Esophagus muscularis mucosa (tissue), 4 donors: Measurements from ENCODE around the gene HSPB8.

Experiments
- EP300 ChIP-seq: sonication (generic); formaldehyde crosslinking; IDR thresholded peaks from one replicate; pipeline ENCODE4 v1.6.1; 2017; ENCODE audit warnings: antibody characterized with exemption
- POLR2A ChIP-seq: fragments of 450-650 bp; IDR thresholded peaks from one replicate; pipeline ENCODE4 v1.6.1; 2017; ENCODE audit warnings: antibody characterized with exemption, moderate library complexity, mild to moderate bottlenecking, low read depth
- POLR2AphosphoS5 ChIP-seq, 2 donors: sonication (generic); formaldehyde crosslinking; IDR thresholded peaks; one replicate each; pipeline ENCODE4 v1.6.1; 2017; ENCODE audit warnings: antibody characterized with exemption in 2 of 2
- TF ChIP-seq, protein P1 (sequence below), 3 experiments: fragments of 200-600 bp in 2 of 3; fragments of 450-650 bp in 1 of 3; sonication (generic) in 2 of 3; IDR thresholded peaks; one replicate each; pipeline ENCODE4 v1.5.1; 2017 to 2019; ENCODE audit warnings: antibody characterized with exemption in 3 of 3, mild to moderate bottlenecking in 2 of 3, moderate library complexity in 1 of 3

DNA sequence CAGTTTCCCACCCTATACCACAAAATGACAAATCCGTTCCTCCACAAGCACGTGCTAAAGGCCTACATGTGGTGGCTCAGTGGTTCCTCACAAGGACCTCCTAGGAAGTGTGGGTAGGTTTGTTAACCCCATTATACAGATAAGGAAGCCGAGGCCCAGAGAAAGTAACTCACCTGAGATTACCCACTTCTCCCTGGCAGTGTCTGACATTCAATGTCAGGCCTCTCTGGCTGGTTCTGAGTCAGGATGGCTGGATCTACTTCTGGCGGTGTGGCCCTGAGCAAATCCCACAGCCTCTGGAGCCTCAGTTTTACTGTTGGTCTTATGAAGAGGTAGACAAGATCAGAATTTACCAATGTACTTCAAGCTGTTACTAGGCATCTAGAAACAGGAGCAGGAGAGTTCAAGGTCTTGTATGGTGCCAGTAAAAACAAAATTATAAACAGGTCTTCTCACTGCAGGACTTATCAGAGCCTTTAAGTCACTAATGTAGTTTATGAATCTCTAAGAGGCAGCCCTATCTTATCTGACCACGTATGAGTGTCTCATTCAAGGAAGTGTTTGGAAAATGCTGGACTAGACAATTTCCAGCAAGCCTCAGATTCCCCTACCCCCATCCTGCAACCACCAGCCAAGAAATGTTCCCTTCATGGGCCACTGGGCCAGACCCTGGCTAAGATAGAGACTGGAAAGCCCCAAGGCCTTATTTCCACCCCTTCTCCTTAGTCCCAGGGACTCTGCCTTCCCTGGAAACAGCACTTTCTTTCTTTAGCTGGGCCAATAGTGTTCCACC lies 4.2 kb downstream of the HSPB8 start:
- TF ChIP-seq, protein P1, sequence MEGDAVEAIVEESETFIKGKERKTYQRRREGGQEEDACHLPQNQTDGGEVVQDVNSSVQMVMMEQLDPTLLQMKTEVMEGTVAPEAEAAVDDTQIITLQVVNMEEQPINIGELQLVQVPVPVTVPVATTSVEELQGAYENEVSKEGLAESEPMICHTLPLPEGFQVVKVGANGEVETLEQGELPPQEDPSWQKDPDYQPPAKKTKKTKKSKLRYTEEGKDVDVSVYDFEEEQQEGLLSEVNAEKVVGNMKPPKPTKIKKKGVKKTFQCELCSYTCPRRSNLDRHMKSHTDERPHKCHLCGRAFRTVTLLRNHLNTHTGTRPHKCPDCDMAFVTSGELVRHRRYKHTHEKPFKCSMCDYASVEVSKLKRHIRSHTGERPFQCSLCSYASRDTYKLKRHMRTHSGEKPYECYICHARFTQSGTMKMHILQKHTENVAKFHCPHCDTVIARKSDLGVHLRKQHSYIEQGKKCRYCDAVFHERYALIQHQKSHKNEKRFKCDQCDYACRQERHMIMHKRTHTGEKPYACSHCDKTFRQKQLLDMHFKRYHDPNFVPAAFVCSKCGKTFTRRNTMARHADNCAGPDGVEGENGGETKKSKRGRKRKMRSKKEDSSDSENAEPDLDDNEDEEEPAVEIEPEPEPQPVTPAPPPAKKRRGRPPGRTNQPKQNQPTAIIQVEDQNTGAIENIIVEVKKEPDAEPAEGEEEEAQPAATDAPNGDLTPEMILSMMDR (IDR thresholded peaks at IDR 0.05), result peak in 1 of 3 experiments; percentile 5
- TF ChIP-seq POLR2A, result no peak
- TF ChIP-seq POLR2AphosphoS5 (IDR thresholded peaks at IDR 0.05), result peak; percentile 8 to 62
- TF ChIP-seq EP300, result no peak
